Gastrocnemius medialis (tissue), 4 donors: Measurements from ENCODE around the gene PTGS1. TPM values are rescaled to one million over a fixed set of nuclear protein-coding genes. Genes with fewer than 3 reads are reported as not detected.

ENCODE experiments used
- ATAC-seq, 2 donors: fragments of 150-250 bp; one replicate each; pipeline ENCODE4 v1.9.1; 2016
- DNase-seq, 2 donors: peaks; one replicate each; pipeline ENCODE4 v3.0.0-alpha.2; 2019
- H3K27ac ChIP-seq, 4 donors: fragments of 200-600 bp; sonication (generic); 1 replicate in 1 of 4; 2 replicates in 3 of 4; pipeline ENCODE4 v1.5.1; 2016 to 2018; ENCODE audit warnings: mild to moderate bottlenecking in 2 of 4, moderate library complexity in 1 of 4
- H3K27me3 ChIP-seq, 3 donors: fragments of 200-600 bp; sonication (generic) in 2 of 3; 1 replicate in 1 of 3; 2 replicates in 2 of 3; pipeline versions ENCODE4 v1.5.1 to v1.6.0; 2016 to 2019; ENCODE audit warnings: mild to moderate bottlenecking in 1 of 3, moderate library complexity in 1 of 3
- H3K36me3 ChIP-seq, 2 donors: fragments of 200-600 bp; sonication (generic) in 1 of 2; one replicate each; pipeline ENCODE4 v1.5.1; 2017 to 2018
- H3K4me1 ChIP-seq, 2 donors: fragments of 200-600 bp; sonication (generic) in 1 of 2; one replicate each; pipeline ENCODE4 v1.5.1; 2016 to 2017; ENCODE audit warnings: mild to moderate bottlenecking in 2 of 2
- H3K4me3 ChIP-seq, 4 donors: fragments of 200-600 bp; sonication (generic) in 3 of 4; 1 replicate in 1 of 4; 2 replicates in 3 of 4; pipeline ENCODE4 v1.5.1; 2016 to 2019; ENCODE audit warnings: mild to moderate bottlenecking in 2 of 4
- H3K9me3 ChIP-seq, 3 donors: fragments of 200-600 bp; sonication (generic) in 2 of 3; 1 replicate in 1 of 3; 2 replicates in 2 of 3; pipeline ENCODE4 v1.5.1; 2016 to 2019
- CTCF ChIP-seq, 5 experiments: fragments of 450-650 bp in 3 of 5; fragments of 200-600 bp in 2 of 5; sonication (generic) in 2 of 5; IDR thresholded peaks in 4 of 5; conservative IDR thresholded peaks in 1 of 5; 1 replicate in 4 of 5; 2 replicates in 1 of 5; pipeline ENCODE4 v1.5.1; 2016 to 2019; ENCODE audit warnings: antibody characterized with exemption in 5 of 5, mild to moderate bottlenecking in 3 of 5, moderate library complexity in 3 of 5
- POLR2A ChIP-seq, 2 donors: fragments of 450-650 bp; IDR thresholded peaks; one replicate each; pipeline ENCODE4 v1.6.1; 2017; ENCODE audit warnings: antibody characterized with exemption in 2 of 2, mild to moderate bottlenecking in 2 of 2, moderate library complexity in 2 of 2
- in situ Hi-C, 4 donors: fragments of 200-750 bp; cut with MboI; loops; one replicate each; pipeline versions ENCODE4 v1.15.0 to v1.8.0; 2017; ENCODE audit warnings: low sequenced_read_pairs in 4 of 4
- intact Hi-C: fragments of 100-400 bp; cut with DNase I; formaldehyde crosslinking; loops from one replicate; pipeline ENCODE4 v1.15.1; 2023; ENCODE audit warnings: low total_unique reads
- total RNA-seq, 4 donors: library from RNA; depleted of rRNA; stranded (reverse); fragments of >200 nt; gene quantifications; one replicate each; pipeline versions ENCODE4 v1.1.0 to v1.2.3, GENCODE V29; 2016

Gene PTGS1
- total RNA-seq, 4 donors from 2014 or later: 0.78 to 1.8 (median 1.0) TPM

GRCh38 chr9:122380293-122380692 lies 9.5 kb downstream of the PTGS1 start:
- TF ChIP-seq POLR2A (IDR thresholded peaks at IDR 0.05): no peak
- in situ Hi-C loops (no loop called here), intact Hi-C loops (no loop called here)
- H3K36me3 ChIP-seq: no peaks in the 10 kb centered on the region
- ATAC-seq (no peak), DNase-seq (no peak)
- H3K27ac ChIP-seq: no peak overlapping the region
- peaks cover 6 to 10% of the 10 kb centered on the region in 2 donors for H3K4me1 ChIP-seq
- H3K27me3 ChIP-seq: no peaks in the 10 kb centered on the region
- no peaks in the 10 kb centered on the region for H3K9me3 ChIP-seq
- H3K4me3 ChIP-seq: no peak overlapping the region

DNA sequence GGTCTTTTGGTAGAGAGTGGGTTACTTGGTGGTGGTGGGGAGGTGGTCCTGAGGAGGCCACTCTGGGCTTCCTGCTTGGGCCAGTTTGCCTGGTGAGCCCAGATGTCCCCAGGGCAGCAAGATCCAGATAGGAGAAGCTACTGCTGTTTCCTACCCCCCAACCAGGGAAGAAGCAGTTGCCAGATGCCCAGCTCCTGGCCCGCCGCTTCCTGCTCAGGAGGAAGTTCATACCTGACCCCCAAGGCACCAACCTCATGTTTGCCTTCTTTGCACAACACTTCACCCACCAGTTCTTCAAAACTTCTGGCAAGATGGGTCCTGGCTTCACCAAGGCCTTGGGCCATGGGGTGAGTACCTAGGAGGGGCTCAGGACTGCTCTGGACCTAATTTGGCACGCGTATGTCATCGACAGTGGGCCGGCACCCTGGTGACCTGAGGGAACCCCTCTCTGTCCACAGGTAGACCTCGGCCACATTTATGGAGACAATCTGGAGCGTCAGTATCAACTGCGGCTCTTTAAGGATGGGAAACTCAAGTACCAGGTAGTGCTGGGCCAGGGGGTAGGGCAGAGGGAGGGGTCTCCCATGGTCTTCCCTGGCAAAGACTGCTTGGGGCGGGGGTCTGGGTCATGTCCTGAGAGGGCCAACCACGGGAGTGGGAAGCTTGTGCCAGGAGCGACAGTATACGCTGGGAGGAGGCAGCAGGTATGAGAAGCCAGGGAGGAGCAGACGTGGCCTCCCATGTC lies 10.6 kb downstream of the PTGS1 start:
- Histone ChIP-seq H3K36me3 (no peaks in the 10 kb centered on the region), H3K4me3 (no peak overlapping the region), H3K27ac (no peak overlapping the region), H3K27me3 (no peaks in the 10 kb centered on the region), H3K9me3 (no peaks in the 10 kb centered on the region), H3K4me1 (peaks cover 0 to 8% of the 10 kb centered on the region in 2 donors)
- intact Hi-C loops: no loop called here
- DNase-seq: no peak
- TF ChIP-seq POLR2A (IDR thresholded peaks at IDR 0.05) (no peak), CTCF (IDR thresholded peaks at IDR 0.05 in 4 of 5, conservative IDR thresholded peaks at IDR 0.05 in 1 of 5) (no peak)
- in situ Hi-C loops: no loop called here
- ATAC-seq: no peak

DNA sequence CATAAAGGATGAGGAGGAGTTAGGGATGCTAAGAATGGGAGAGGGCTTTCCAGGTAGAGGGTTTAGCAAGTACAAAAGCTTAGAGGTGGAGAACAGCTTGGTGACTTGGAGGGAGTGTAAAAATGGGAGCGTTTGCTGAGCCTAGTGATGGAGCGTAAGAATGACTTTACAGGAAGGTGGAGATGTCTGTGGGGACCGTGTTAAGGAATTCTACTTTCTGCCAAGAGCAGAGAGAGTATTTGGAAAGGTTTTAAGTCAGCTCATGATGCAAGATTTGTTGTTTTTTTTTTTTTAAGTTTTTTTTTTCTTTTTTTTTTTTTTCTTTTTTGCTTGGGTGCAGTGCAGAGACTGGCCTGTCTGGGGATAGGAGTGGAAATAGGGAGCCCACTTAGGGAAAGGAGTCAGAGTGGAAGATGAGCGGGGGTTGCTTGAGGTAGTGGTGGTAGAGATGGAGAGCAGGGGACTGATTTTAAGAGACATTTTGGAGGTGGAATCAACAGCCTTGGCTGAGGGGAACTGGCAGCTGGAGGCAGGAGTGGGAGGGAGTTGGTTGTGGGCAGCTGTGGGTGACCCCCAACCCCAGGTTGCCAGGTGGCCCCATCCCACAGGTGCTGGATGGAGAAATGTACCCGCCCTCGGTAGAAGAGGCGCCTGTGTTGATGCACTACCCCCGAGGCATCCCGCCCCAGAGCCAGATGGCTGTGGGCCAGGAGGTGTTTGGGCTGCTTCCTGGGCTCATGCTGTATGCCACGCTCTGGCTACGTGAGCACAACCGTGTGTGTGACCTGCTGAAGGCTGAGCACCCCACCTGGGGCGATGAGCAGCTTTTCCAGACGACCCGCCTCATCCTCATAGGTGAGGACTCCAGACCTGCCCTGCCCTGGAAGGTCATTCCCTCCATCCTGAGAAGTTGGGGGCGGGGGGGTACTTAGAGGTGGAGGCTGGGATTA lies 12.4 kb downstream of the PTGS1 start:
- no peaks in the 10 kb centered on the region for H3K27me3 ChIP-seq
- DNase-seq (no peak), ATAC-seq (peak; percentile 44 to 73)
- H3K36me3 ChIP-seq: no peaks in the 10 kb centered on the region
- peaks cover 0 to 8% of the 10 kb centered on the region in 2 donors for H3K4me1 ChIP-seq
- TF ChIP-seq CTCF (IDR thresholded peaks at IDR 0.05 in 4 of 5, conservative IDR thresholded peaks at IDR 0.05 in 1 of 5): no peak
- TF ChIP-seq POLR2A (IDR thresholded peaks at IDR 0.05): no peak
- no peak overlapping the region for H3K4me3 ChIP-seq
- H3K27ac ChIP-seq: no peak overlapping the region
- intact Hi-C loops: no loop called here
- in situ Hi-C loops: no loop called here
- H3K9me3 ChIP-seq: no peaks in the 10 kb centered on the region

DNA sequence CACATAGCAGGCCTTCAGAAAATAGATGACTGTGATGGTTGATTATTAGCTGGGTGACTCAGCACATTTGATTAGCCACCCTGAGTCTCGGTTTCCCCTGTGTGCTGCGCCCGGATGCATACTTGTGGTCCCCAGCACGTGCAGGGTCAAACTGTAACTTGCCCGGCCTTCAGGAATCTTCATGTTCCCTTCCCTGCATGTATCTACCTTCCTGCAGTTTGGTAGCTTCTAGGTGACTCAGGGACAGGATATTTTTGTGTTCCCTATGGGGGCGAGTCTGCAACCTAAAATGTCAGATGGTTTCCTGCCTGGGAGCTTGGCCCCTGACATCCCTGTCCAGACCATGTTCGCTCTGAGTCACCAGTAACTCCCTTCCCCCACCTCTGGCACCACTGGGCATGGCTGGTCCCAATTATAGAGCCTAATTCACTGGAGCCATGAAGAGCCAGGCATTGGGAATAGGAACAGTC lies 13.2 kb downstream of the PTGS1 start:
- no peak overlapping the region for H3K4me3 ChIP-seq
- H3K4me1 ChIP-seq: peaks cover 0 to 8% of the 10 kb centered on the region in 2 donors
- ATAC-seq (peak; percentile 18 to 73), DNase-seq (no peak)
- no peaks in the 10 kb centered on the region for H3K27me3 ChIP-seq
- no peak overlapping the region for H3K27ac ChIP-seq
- no peaks in the 10 kb centered on the region for H3K9me3 ChIP-seq
- in situ Hi-C loops: no loop called here
- H3K36me3 ChIP-seq: no peaks in the 10 kb centered on the region
- intact Hi-C loops: no loop called here
- TF ChIP-seq POLR2A (IDR thresholded peaks at IDR 0.05): no peak
- no peak for TF ChIP-seq CTCF (IDR thresholded peaks at IDR 0.05 in 4 of 5, conservative IDR thresholded peaks at IDR 0.05 in 1 of 5)
